Measurements from ENCODE around the gene CADPS. TPM values are rescaled to one million over a fixed set of nuclear protein-coding genes. Genes with fewer than 3 reads are reported as not detected.

Gene CADPS
- polyA plus RNA-seq, 2 donors: 0.09 to 0.20 TPM

DNA sequence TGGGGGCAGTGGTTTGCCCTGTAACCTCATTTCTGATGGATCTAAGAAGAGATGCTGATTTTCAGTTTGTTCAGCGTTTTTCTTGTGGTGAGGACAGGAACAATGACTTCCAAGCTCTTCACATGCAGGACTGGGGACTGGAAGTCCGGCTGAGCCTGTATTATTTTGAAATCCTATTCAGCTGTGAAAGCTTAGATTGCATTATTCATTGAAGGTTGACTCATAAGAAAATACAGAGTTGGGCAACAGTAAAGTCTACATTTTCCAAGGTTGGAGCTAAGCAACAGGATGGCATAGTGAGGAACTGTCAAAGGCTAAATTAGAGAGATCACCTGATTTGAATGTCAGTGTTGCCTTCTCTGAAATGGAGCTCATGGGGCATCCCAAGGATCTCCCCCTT is 270.9 kb downstream of the CADPS start:
- H3K4me3 ChIP-seq (ENCODE audit: low read depth in 1 of 2, low read length in 2 of 2): no peak overlapping the region
- peaks cover 0 to 3% of the 10 kb centered on the region in 2 donors for H3K9me3 ChIP-seq (ENCODE audit: control insufficient read depth in 2 of 2, insufficient read depth in 1 of 2, low read depth in 1 of 2, low read length in 1 of 2)
- peaks cover 4 to 6% of the 10 kb centered on the region in 2 donors for H3K4me1 ChIP-seq (ENCODE audit: control insufficient read depth in 2 of 2, insufficient read depth in 2 of 2, low read length in 1 of 2)
- 27 to 53% methylated on average over 2 of the region's 2 CpGs for WGBS, 2 donors
- H3K27ac ChIP-seq (ENCODE audit: low read depth in 2 of 2, low read length in 1 of 2): peak overlapping the region; percentile 26 to 85
- H3K36me3 ChIP-seq (ENCODE audit: control insufficient read depth in 2 of 2, insufficient read depth in 2 of 2, low read length in 1 of 2): no peaks in the 10 kb centered on the region
- no peaks in the 10 kb centered on the region for H3K27me3 ChIP-seq (ENCODE audit: control insufficient read depth in 1 of 2, insufficient read depth in 2 of 2, low read length in 2 of 2)

- peaks cover 0 to 3% of the 10 kb centered on the region in 2 donors for H3K9me3 ChIP-seq (ENCODE audit: control insufficient read depth in 2 of 2, insufficient read depth in 1 of 2, low read depth in 1 of 2, low read length in 1 of 2)
- peaks cover 4 to 6% of the 10 kb centered on the region in 2 donors for H3K4me1 ChIP-seq (ENCODE audit: control insufficient read depth in 2 of 2, insufficient read depth in 2 of 2, low read length in 1 of 2)
- no peaks in the 10 kb centered on the region for H3K27me3 ChIP-seq (ENCODE audit: control insufficient read depth in 1 of 2, insufficient read depth in 2 of 2, low read length in 2 of 2)
- WGBS, 2 donors: 58 to 69% methylated on average over 3 of the region's 3 CpGs
- no peak overlapping the region for H3K27ac ChIP-seq (ENCODE audit: low read depth in 2 of 2, low read length in 1 of 2)
- no peak overlapping the region for H3K4me3 ChIP-seq (ENCODE audit: low read depth in 1 of 2, low read length in 2 of 2)
- no peaks in the 10 kb centered on the region for H3K36me3 ChIP-seq (ENCODE audit: control insufficient read depth in 2 of 2, insufficient read depth in 2 of 2, low read length in 1 of 2)
Observed at GRCh38 chr3:62602987-62603386, 272.2 kb downstream of the CADPS start.

- 60 to 61% methylated on average over 10 of the region's 10 CpGs for WGBS, 2 donors
- H3K27me3 ChIP-seq (ENCODE audit: control insufficient read depth in 1 of 2, insufficient read depth in 2 of 2, low read length in 2 of 2): no peaks in the 10 kb centered on the region
Observed at GRCh38 chr3:62602129-62602770, 273.0 kb downstream of the CADPS start.

DNA sequence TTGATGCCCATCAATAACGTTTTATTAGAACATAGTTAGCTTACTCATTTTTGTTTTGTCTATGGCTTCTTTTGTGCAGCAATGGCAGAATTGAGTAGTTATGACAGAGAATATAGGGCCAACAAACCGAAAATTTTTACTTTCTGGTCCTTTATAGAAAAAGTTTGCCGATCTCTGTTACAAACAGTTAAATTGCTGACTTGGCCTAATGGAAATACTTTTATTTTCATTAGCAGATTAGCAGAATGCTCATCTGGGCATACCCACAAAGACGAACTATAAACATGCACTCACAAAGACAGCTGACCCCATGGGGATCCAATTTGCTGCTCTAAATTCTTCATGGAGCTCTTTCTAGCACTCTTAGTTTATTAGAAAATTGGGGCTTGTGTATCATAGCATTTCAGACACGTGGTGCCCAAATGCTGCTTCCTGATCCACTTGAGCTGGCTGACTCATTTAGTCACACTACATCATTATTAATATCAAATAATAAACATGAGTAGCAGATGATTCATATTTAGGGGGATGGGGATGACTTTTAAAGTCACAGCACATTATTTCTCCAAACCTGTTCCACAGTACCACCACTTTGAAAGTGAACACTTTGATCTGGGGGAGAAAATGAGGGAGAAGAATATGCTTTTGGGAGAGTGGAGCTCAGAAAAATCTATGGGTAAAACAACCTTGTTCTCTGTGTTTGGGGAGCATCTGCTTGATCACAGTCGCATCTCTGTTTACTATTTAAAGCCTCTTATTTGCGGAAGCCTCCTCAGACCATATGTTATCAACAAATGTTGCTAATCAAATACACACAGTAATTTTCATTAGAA is 273.8 kb downstream of the CADPS start:
- H3K9me3 ChIP-seq (ENCODE audit: control insufficient read depth in 2 of 2, insufficient read depth in 1 of 2, low read depth in 1 of 2, low read length in 1 of 2): no peaks in the 10 kb centered on the region
- no peaks in the 10 kb centered on the region for H3K4me1 ChIP-seq (ENCODE audit: control insufficient read depth in 2 of 2, insufficient read depth in 2 of 2, low read length in 1 of 2)
- H3K4me3 ChIP-seq (ENCODE audit: low read depth in 1 of 2, low read length in 2 of 2): no peak overlapping the region
- no peaks in the 10 kb centered on the region for H3K27me3 ChIP-seq (ENCODE audit: control insufficient read depth in 1 of 2, insufficient read depth in 2 of 2, low read length in 2 of 2)
- 49 to 50% methylated on average over 7 of the region's 7 CpGs for WGBS, 2 donors
- H3K27ac ChIP-seq (ENCODE audit: low read depth in 2 of 2, low read length in 1 of 2): no peak overlapping the region
- no peaks in the 10 kb centered on the region for H3K36me3 ChIP-seq (ENCODE audit: control insufficient read depth in 2 of 2, insufficient read depth in 2 of 2, low read length in 1 of 2)

More at GRCh38 chr3:62602129-62602770, 273.0 kb downstream of the CADPS start:
- Histone ChIP-seq H3K4me1 (ENCODE audit: control insufficient read depth in 2 of 2, insufficient read depth in 2 of 2, low read length in 1 of 2) (peaks cover 0 to 2% of the 10 kb centered on the region in 2 donors), H3K27ac (ENCODE audit: low read depth in 2 of 2, low read length in 1 of 2) (peak overlapping the region in 1 of 2 donors; percentile 28), H3K36me3 (ENCODE audit: control insufficient read depth in 2 of 2, insufficient read depth in 2 of 2, low read length in 1 of 2) (no peaks in the 10 kb centered on the region), H3K9me3 (ENCODE audit: control insufficient read depth in 2 of 2, insufficient read depth in 1 of 2, low read depth in 1 of 2, low read length in 1 of 2) (peaks cover 0 to 1% of the 10 kb centered on the region in 2 donors), H3K4me3 (ENCODE audit: low read depth in 1 of 2, low read length in 2 of 2) (no peak overlapping the region)

- Histone ChIP-seq H3K9me3 (ENCODE audit: control insufficient read depth in 2 of 2, insufficient read depth in 1 of 2, low read depth in 1 of 2, low read length in 1 of 2) (no peaks in the 10 kb centered on the region), H3K4me3 (ENCODE audit: low read depth in 1 of 2, low read length in 2 of 2) (no peak overlapping the region), H3K4me1 (ENCODE audit: control insufficient read depth in 2 of 2, insufficient read depth in 2 of 2, low read length in 1 of 2) (no peaks in the 10 kb centered on the region), H3K27me3 (ENCODE audit: control insufficient read depth in 1 of 2, insufficient read depth in 2 of 2, low read length in 2 of 2) (no peaks in the 10 kb centered on the region), H3K36me3 (ENCODE audit: control insufficient read depth in 2 of 2, insufficient read depth in 2 of 2, low read length in 1 of 2) (no peaks in the 10 kb centered on the region), H3K27ac (ENCODE audit: low read depth in 2 of 2, low read length in 1 of 2) (no peak overlapping the region)
- 83 to 87% methylated on average over 2 of the region's 2 CpGs for WGBS, 2 donors
Observed at GRCh38 chr3:62600033-62600432, 275.2 kb downstream of the CADPS start.

GRCh38 chr3:62597491-62597890 is 277.7 kb downstream of the CADPS start:
- Histone ChIP-seq H3K27me3 (ENCODE audit: control insufficient read depth in 1 of 2, insufficient read depth in 2 of 2, low read length in 2 of 2) (no peaks in the 10 kb centered on the region), H3K4me1 (ENCODE audit: control insufficient read depth in 2 of 2, insufficient read depth in 2 of 2, low read length in 1 of 2) (no peaks in the 10 kb centered on the region), H3K4me3 (ENCODE audit: low read depth in 1 of 2, low read length in 2 of 2) (no peak overlapping the region), H3K9me3 (ENCODE audit: control insufficient read depth in 2 of 2, insufficient read depth in 1 of 2, low read depth in 1 of 2, low read length in 1 of 2) (no peaks in the 10 kb centered on the region), H3K27ac (ENCODE audit: low read depth in 2 of 2, low read length in 1 of 2) (no peak overlapping the region), H3K36me3 (ENCODE audit: control insufficient read depth in 2 of 2, insufficient read depth in 2 of 2, low read length in 1 of 2) (no peaks in the 10 kb centered on the region)
- 78 to 89% methylated on average over 4 of the region's 4 CpGs for WGBS, 2 donors

DNA sequence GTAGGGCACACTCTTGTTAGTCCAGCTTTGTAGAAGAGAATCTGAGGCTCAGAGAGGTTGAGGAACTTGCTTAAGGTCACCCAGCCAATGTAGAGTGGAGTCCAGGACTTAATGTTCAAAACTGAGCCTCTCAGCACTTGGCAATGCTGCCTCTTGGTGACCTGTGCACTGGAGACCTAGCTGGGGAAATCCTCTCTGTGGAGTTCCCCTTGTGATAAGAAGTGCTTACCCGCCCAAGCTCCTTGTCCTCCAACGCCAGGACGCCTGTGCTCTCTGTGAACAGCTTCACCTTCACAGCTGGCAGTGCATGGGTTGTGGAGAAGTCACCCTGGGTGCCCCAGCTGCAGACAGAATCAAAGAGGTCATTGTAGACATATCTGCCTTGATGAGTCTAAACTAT is 282.8 kb downstream of the CADPS start:
- no peaks in the 10 kb centered on the region for H3K9me3 ChIP-seq (ENCODE audit: control insufficient read depth in 2 of 2, insufficient read depth in 1 of 2, low read depth in 1 of 2, low read length in 1 of 2)
- no peaks in the 10 kb centered on the region for H3K36me3 ChIP-seq (ENCODE audit: control insufficient read depth in 2 of 2, insufficient read depth in 2 of 2, low read length in 1 of 2)
- H3K4me1 ChIP-seq (ENCODE audit: control insufficient read depth in 2 of 2, insufficient read depth in 2 of 2, low read length in 1 of 2): no peaks in the 10 kb centered on the region
- H3K4me3 ChIP-seq (ENCODE audit: low read depth in 1 of 2, low read length in 2 of 2): no peak overlapping the region
- H3K27me3 ChIP-seq (ENCODE audit: control insufficient read depth in 1 of 2, insufficient read depth in 2 of 2, low read length in 2 of 2): no peaks in the 10 kb centered on the region
- WGBS, 2 donors: 70 to 72% methylated on average over 3 of the region's 3 CpGs
- H3K27ac ChIP-seq (ENCODE audit: low read depth in 2 of 2, low read length in 1 of 2): no peak overlapping the region

DNA sequence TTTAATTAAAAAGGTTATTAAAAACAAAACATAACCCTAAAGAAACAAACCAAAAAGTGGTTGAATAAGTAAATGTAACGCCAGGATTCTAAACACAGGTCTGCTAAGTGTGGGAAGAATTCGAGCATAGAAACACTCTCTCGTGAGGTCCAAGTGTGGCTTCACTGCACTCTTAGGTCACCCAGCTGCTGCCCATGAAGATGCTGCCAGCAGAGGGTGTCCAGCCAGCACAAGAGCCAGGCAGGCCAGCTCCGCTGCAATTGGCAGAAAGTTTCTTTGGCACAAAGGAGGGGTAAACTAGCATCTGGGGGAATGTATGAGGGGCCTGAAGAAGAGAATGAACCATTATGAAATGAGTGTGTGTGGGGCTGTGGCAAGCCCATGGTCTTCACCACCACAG is 286.1 kb downstream of the CADPS start:
- WGBS, 2 donors: 77 to 86% methylated on average over 4 of the region's 4 CpGs
- Histone ChIP-seq H3K9me3 (ENCODE audit: control insufficient read depth in 2 of 2, insufficient read depth in 1 of 2, low read depth in 1 of 2, low read length in 1 of 2) (no peaks in the 10 kb centered on the region), H3K4me1 (ENCODE audit: control insufficient read depth in 2 of 2, insufficient read depth in 2 of 2, low read length in 1 of 2) (no peaks in the 10 kb centered on the region), H3K36me3 (ENCODE audit: control insufficient read depth in 2 of 2, insufficient read depth in 2 of 2, low read length in 1 of 2) (no peaks in the 10 kb centered on the region), H3K27ac (ENCODE audit: low read depth in 2 of 2, low read length in 1 of 2) (no peak overlapping the region), H3K27me3 (ENCODE audit: control insufficient read depth in 1 of 2, insufficient read depth in 2 of 2, low read length in 2 of 2) (no peaks in the 10 kb centered on the region), H3K4me3 (ENCODE audit: low read depth in 1 of 2, low read length in 2 of 2) (no peak overlapping the region)

DNA sequence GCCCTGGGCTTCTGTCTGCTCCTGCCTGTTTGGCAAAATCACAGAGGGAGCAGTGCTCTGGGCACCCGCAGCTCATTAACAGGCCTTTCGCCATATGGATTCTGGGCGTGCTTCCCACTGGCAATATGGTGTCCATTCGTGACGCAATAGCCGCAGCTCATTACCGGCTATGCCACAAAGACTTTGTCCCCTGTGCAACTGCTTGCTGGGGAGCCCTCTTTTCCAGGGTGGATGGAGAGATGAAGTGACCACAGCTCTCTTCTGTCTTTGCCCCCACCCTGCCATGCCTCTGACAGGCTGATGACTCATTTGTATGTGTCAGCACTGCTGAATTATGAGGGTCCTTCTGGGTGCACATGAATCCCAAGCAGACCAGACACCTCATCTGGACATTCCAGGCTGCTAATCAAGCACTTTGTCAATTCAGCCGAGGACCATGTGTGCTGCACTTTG is 287.6 kb downstream of the CADPS start:
- Histone ChIP-seq H3K4me3 (ENCODE audit: low read depth in 1 of 2, low read length in 2 of 2) (no peak overlapping the region), H3K27ac (ENCODE audit: low read depth in 2 of 2, low read length in 1 of 2) (no peak overlapping the region), H3K4me1 (ENCODE audit: control insufficient read depth in 2 of 2, insufficient read depth in 2 of 2, low read length in 1 of 2) (no peaks in the 10 kb centered on the region), H3K36me3 (ENCODE audit: control insufficient read depth in 2 of 2, insufficient read depth in 2 of 2, low read length in 1 of 2) (no peaks in the 10 kb centered on the region), H3K27me3 (ENCODE audit: control insufficient read depth in 1 of 2, insufficient read depth in 2 of 2, low read length in 2 of 2) (no peaks in the 10 kb centered on the region), H3K9me3 (ENCODE audit: control insufficient read depth in 2 of 2, insufficient read depth in 1 of 2, low read depth in 1 of 2, low read length in 1 of 2) (no peaks in the 10 kb centered on the region)
- 83 to 89% methylated on average over 8 of the region's 8 CpGs for WGBS, 2 donors
